ENCODE data around the gene ALOXE3. TPM values are rescaled to one million over a fixed set of nuclear protein-coding genes. Genes with fewer than 3 reads are reported as not detected.

ALOXE3 gene
- total and polyA plus RNA-seq, 2 donors from 2014 or later: not detected

GRCh38 chr17:8072341-8072728, 46.0 kb downstream of the ALOXE3 start:
- Histone ChIP-seq H3K4me3 (ENCODE audit: low read length in 3 of 3) (no peak overlapping the region), H3K4me1 (ENCODE audit: control insufficient read depth in 2 of 3, insufficient read depth in 2 of 3, low read depth in 1 of 3, low read length in 3 of 3) (peaks cover 0 to 15% (median 0%) of the 10 kb centered on the region in 3 donors), H3K27ac (ENCODE audit: low read depth in 2 of 2, low read length in 2 of 2) (no peak overlapping the region), H3K36me3 (ENCODE audit: control insufficient read depth in 2 of 3, insufficient read depth in 3 of 3, low read length in 3 of 3) (no peaks in the 10 kb centered on the region), H3K9me3 (ENCODE audit: control insufficient read depth in 2 of 3, insufficient read depth in 1 of 3, low read length in 3 of 3) (no peaks in the 10 kb centered on the region), H3K9ac (ENCODE audit: low read length in 3 of 3) (no peak overlapping the region), H3K27me3 (ENCODE audit: control insufficient read depth, insufficient read depth, low read length) (peaks cover 32% of the 10 kb centered on the region)
- peak in 1 of 5 donors; percentile 76 for DNase-seq
- no peak for TF ChIP-seq CTCF (IDR thresholded peaks at IDR 0.05; ENCODE audit: borderline replicate concordance, extremely low read depth, insufficient read depth)
- no peak for FAIRE-seq
- intact Hi-C loops (cut with DNase I): no loop called here

GRCh38 chr17:8071496-8071895, 46.8 kb downstream of the ALOXE3 start:
- intact Hi-C loops (cut with DNase I): no loop called here
- no peak overlapping the region for H3K9ac ChIP-seq (ENCODE audit: low read length in 3 of 3)
- FAIRE-seq (no peak), DNase-seq (peak in 1 of 5 donors; percentile 66)
- no peak for TF ChIP-seq CTCF (IDR thresholded peaks at IDR 0.05; ENCODE audit: borderline replicate concordance, extremely low read depth, insufficient read depth)
- no peak overlapping the region for H3K27ac ChIP-seq (ENCODE audit: low read depth in 2 of 2, low read length in 2 of 2)
- H3K9me3 ChIP-seq (ENCODE audit: control insufficient read depth in 2 of 3, insufficient read depth in 1 of 3, low read length in 3 of 3): no peaks in the 10 kb centered on the region
- no peaks in the 10 kb centered on the region for H3K36me3 ChIP-seq (ENCODE audit: control insufficient read depth in 2 of 3, insufficient read depth in 3 of 3, low read length in 3 of 3)
- H3K27me3 ChIP-seq (ENCODE audit: control insufficient read depth, insufficient read depth, low read length): peaks cover 32% of the 10 kb centered on the region
- H3K4me3 ChIP-seq (ENCODE audit: low read length in 3 of 3): no peak overlapping the region
- peaks cover 0 to 15% (median 0%) of the 10 kb centered on the region in 3 donors for H3K4me1 ChIP-seq (ENCODE audit: control insufficient read depth in 2 of 3, insufficient read depth in 2 of 3, low read depth in 1 of 3, low read length in 3 of 3)

GRCh38 chr17:8069587-8069860, 48.8 kb downstream of the ALOXE3 start:
- H3K36me3 ChIP-seq (ENCODE audit: control insufficient read depth in 2 of 3, insufficient read depth in 3 of 3, low read length in 3 of 3): no peaks in the 10 kb centered on the region
- H3K4me3 ChIP-seq (ENCODE audit: low read length in 3 of 3): no peak overlapping the region
- H3K4me1 ChIP-seq (ENCODE audit: control insufficient read depth in 2 of 3, insufficient read depth in 2 of 3, low read depth in 1 of 3, low read length in 3 of 3): peaks cover 0 to 15% (median 0%) of the 10 kb centered on the region in 3 donors
- no peak for DNase-seq
- intact Hi-C loops (cut with DNase I): no loop called here
- no peaks in the 10 kb centered on the region for H3K9me3 ChIP-seq (ENCODE audit: control insufficient read depth in 2 of 3, insufficient read depth in 1 of 3, low read length in 3 of 3)
- no peak for TF ChIP-seq CTCF (IDR thresholded peaks at IDR 0.05; ENCODE audit: borderline replicate concordance, extremely low read depth, insufficient read depth)
- no peak overlapping the region for H3K9ac ChIP-seq (ENCODE audit: low read length in 3 of 3)
- H3K27me3 ChIP-seq (ENCODE audit: control insufficient read depth, insufficient read depth, low read length): peaks cover 27% of the 10 kb centered on the region
- FAIRE-seq: no peak
- H3K27ac ChIP-seq (ENCODE audit: low read depth in 2 of 2, low read length in 2 of 2): no peak overlapping the region
